GM18498 (cell line): Measurements from ENCODE around the gene PCLO.

Source experiments
- ATAC-seq: cut with Tn5 transposase; IDR thresholded peaks from one replicate; pipeline ENCODE4 v1.9.1; 2021; ENCODE audit warnings: mild to moderate bottlenecking, moderate library complexity; ENCODE audit not compliant: unreplicated experiment

Gene PCLO

DNA sequence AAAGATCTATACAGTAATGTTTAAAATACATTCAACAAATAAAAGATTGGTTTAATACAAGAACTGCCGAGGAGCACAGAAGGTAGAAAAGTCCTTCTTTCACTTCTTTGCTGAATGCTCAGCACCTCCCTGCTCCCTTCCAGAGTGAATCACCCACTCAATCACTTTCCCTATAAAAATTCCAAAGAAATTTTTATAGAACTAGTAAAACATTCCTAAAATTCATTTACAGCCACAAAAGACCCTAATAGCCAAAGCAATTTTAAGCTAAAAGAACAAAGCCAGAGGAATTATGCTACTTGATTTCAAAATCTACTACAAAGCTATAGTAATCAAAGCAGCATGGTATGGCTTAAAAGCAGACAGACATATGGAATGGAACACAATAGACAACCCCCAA lies 320.9 kb downstream of the PCLO start:
- ATAC-seq: no peak

DNA sequence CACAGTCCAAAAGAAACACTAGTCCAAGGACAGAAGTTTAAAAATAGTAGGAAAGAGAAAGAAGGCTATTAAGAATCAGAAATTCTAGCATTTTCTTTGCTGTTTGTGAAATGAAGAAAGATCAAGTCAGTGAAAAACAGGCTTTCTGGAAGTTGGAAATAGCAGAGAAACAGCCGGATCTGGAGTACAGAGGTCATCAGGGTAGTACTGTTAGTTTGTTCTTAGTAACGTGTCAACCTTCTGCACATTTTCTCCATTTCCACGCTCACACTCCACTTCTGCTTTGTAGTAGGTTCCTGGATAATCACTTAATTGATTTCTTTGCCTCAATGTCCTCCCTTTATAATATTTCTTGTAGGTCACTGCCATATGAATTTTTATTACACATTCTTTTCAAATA lies 322.6 kb downstream of the PCLO start:
- ATAC-seq: no peak

DNA sequence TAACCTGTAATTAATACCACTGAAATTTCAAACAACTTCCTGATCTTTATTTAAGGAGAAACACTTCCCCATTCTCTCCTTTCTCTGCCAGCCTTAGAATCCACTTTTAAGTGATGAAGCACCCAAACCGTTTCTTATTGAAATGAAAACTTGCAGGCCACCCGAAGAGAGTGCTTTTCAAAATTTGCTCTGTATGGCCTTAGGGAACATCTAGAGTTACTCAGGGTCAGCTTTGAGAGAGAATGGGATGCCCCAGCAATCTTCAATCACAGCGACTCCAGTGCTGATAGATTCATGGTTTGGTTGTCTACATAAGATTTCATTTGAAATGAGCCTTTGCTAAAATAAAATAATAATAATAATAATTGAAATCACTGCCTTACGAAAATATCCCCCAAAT lies 323.1 kb downstream of the PCLO start:
- ATAC-seq: no peak

DNA sequence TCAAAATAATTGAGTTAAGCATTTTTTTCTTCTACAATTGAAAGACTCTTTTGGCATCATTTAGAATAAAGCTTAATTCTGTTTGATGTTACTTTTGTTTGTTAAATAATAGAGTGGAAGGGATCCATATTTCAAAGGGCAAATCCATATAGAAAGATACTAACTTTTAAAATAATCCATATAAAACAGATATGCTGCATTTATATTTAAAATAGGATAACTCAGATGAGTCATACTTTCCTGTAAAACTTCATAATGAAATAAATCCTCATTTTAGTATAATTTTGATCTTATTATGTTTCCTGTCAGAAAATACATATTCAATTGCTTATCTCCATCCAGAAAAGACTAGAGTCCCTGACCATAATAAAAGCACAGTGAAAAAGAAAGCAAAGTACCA lies 323.6 kb downstream of the PCLO start:
- no peak for ATAC-seq

DNA sequence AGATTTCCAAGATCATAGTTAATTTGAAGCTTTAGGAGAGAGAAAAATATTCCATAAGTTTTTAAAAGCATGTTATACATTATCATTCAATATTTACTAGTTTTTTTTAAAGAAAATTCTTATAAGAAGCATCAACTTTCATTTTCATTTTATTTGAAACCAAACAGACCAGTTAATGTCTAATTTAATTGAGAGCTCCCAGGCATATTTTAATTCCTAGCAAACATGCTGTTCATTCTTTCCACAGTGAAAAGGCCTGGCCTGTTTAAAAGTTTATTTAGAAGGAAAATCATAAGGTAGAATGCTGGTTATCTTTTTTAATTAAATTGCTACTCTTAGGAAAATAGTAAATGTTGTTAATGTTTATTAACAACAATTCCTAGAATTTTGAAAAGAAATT lies 324.4 kb downstream of the PCLO start:
- ATAC-seq: no peak

DNA sequence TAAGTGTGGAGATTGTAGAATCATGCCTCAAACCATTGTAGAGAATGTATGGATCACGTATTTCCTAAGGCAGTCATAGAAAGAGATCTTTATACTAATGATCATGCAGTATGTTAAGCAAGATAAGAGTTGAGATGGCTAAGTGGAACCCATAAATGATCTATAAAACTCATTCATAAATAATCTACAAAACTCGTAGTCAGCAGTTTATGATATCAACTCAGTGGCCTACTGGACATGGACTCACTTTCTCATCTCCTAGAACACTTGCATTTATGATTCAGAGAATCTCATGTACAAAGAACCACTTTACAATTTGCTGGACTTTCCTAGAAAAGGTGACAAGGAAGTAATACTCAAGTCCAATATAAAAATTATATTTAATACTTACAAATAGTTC lies 339.6 kb downstream of the PCLO start:
- ATAC-seq: no peak

GRCh38 chr7:82821037-82821436 lies 341.6 kb downstream of the PCLO start:
- no peak for ATAC-seq

- ATAC-seq: no peak
These were observed 344.5 kb downstream of the PCLO start for GRCh38 chr7:82818171-82818570.

GRCh38 chr7:82816272-82816671 lies 346.4 kb downstream of the PCLO start:
- no peak for ATAC-seq

GRCh38 chr7:82810558-82811259 lies 352.0 kb downstream of the PCLO start:
- peak; percentile 82 for ATAC-seq

- no peak for ATAC-seq
These were observed 354.1 kb downstream of the PCLO start for GRCh38 chr7:82808633-82809032.

DNA sequence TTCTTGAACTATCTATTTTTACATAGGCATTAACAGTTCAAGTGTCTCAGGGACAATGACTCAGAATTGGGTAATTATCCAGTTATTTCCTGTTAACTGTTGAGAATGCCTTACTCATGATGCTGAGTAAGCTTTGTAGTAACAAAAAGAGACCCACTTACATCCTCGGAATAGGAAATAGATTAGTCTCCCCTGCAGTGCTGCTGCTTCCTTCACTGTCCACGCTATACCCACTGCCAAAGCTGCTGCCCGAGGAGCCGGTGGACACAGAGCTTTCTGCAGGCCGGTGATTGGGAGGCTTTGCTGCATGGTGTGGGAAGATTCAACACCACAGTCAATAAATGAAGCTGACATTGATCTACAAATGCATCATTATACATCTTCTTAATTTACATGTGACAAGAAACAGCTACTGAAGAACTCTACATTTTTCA lies 357.1 kb downstream of the PCLO start:
- no peak for ATAC-seq

DNA sequence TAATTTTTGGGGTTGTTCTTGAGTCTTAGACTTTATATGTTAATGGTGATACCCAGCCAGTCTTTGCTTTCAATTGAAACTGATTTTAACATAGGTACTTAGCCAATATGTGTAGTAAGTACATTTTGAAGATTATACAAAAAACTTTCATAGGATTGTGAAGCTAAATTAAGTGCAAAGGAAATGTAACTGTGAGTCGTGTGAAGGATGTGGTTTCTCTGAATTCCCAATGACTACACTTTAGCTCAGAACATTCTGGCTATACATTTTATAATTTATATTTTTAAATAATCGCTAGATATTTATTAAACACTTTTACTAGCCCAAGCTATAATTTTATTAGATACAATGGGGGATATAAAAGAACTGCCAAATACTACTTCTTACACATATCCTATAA lies 359.3 kb downstream of the PCLO start:
- no peak for ATAC-seq

- no peak for ATAC-seq
These were observed 372.6 kb downstream of the PCLO start for GRCh38 chr7:82789883-82790609.

GRCh38 chr7:82778021-82778420 lies 384.7 kb downstream of the PCLO start:
- ATAC-seq: no peak

- no peak for ATAC-seq
These were observed 399.8 kb downstream of the PCLO start for GRCh38 chr7:82762880-82763279.

DNA sequence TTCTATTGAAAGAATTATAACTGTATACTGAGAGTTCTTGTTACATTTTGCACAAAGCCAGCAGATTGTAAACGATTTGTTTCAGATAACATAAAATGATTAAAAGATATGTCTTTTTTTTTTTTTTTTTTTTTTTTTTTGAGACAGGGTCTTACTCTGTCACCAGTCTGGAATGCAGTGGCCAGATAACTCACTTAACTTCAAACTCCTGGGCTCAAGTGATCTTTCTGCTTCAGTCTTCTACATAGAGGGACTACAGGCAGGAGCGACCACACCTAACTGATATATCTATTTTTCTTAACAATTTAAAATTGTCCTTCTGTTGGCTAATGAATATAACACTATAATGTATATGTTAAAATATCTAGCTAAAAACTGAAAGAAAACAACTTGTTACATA lies 401.9 kb downstream of the PCLO start:
- ATAC-seq: no peak

DNA sequence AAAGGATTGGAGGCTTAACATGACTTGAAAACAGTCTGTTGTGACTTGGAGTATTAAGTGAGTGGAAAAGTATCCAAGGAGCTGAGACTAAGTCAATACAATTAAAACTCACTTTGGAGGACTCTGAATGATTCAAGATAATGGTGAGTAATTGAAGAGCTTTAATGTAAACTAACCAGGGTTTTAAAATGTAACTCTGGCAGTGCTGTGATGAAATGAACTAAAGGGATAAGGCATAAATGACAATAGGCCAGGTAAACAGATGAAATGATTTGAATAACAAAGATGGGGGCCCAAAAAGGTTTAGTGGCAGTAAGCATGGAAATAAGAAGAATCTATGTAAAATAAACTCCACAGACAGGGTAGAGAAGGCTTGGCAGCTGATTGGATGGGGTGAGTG lies 402.6 kb downstream of the PCLO start:
- ATAC-seq: no peak

- ATAC-seq: no peak
These were observed 406.8 kb downstream of the PCLO start for GRCh38 chr7:82755705-82756551.

- ATAC-seq: no peak
These were observed 412.7 kb downstream of the PCLO start for GRCh38 chr7:82750007-82750406.

- ATAC-seq: no peak
These were observed 416.9 kb downstream of the PCLO start for GRCh38 chr7:82745820-82746219.

GRCh38 chr7:82745117-82745516 lies 417.6 kb downstream of the PCLO start:
- no peak for ATAC-seq
